B cell (primary cell): Measurements from ENCODE around the gene GCH1.

Experiments used
- CTCF ChIP-seq: fragments of 200-600 bp; IDR thresholded peaks from one replicate; pipeline ENCODE4 v1.8.0; 2022; ENCODE audit warnings: antibody characterized with exemption, mild to moderate bottlenecking
- EZH2 ChIP-seq: IDR thresholded peaks from 2 replicates; pipeline ENCODE4 v1.6.1; 2012; ENCODE audit warnings: borderline replicate concordance, low read depth, mild to moderate bottlenecking, moderate library complexity, low read length; ENCODE audit not compliant: insufficient read depth, poor library complexity, severe bottlenecking

GRCh38 chr14:54807428-54807827 lies 95.2 kb downstream of the GCH1 start:
- TF ChIP-seq EZH2 (no peak), CTCF (no peak)
